ENCODE measurements around the gene ABCB11.

The ABCB11 gene

GRCh38 chr2:169031202-169031601, at the start of gene ABCB11:
TSS of gene ABCB11 (minus strand) at chr2:169031324. CDS start at chr2:169018125, 13,199 bp downstream.
- TF ChIP-seq CTCF (IDR thresholded peaks at IDR 0.05; ENCODE audit: borderline replicate concordance, insufficient read depth, low read depth, low read length): no peak

GRCh38 chr2:169080250-169081069, 49.3 kb upstream of the ABCB11 start:
- no peak overlapping the region for H3K4me3 ChIP-seq (ENCODE audit: low read depth, low read length)
- no peak for TF ChIP-seq CTCF (IDR thresholded peaks at IDR 0.05; ENCODE audit: borderline replicate concordance, insufficient read depth, low read depth, low read length)

More at GRCh38 chr2:169031202-169031601, at the start of gene ABCB11:
- no peak within 1 kb of the TSS for H3K4me3 ChIP-seq (ENCODE audit: low read depth, low read length)

GRCh38 chr2:169077674-169078240, 46.6 kb upstream of the ABCB11 start:
- H3K4me3 ChIP-seq (ENCODE audit: low read depth, low read length): no peak overlapping the region
- no peak for TF ChIP-seq CTCF (IDR thresholded peaks at IDR 0.05; ENCODE audit: borderline replicate concordance, insufficient read depth, low read depth, low read length)

- no peak for TF ChIP-seq CTCF (IDR thresholded peaks at IDR 0.05; ENCODE audit: borderline replicate concordance, insufficient read depth, low read depth, low read length)
- H3K4me3 ChIP-seq (ENCODE audit: low read depth, low read length): no peak overlapping the region
Observed at GRCh38 chr2:169073963-169074751, 43.0 kb upstream of the ABCB11 start.

- no peak for TF ChIP-seq CTCF (IDR thresholded peaks at IDR 0.05; ENCODE audit: borderline replicate concordance, insufficient read depth, low read depth, low read length)
- H3K4me3 ChIP-seq (ENCODE audit: low read depth, low read length): no peak overlapping the region
Observed at GRCh38 chr2:169073211-169073962, 42.3 kb upstream of the ABCB11 start.

GRCh38 chr2:169072163-169072925, 41.2 kb upstream of the ABCB11 start:
- no peak for TF ChIP-seq CTCF (IDR thresholded peaks at IDR 0.05; ENCODE audit: borderline replicate concordance, insufficient read depth, low read depth, low read length)
- H3K4me3 ChIP-seq (ENCODE audit: low read depth, low read length): no peak overlapping the region

Data from GM12875 (cell line).